Astrocyte (in vitro differentiated cells and primary cell): ENCODE results near the gene MARCHF6. TPM values are rescaled to one million over a fixed set of nuclear protein-coding genes. Genes with fewer than 3 reads are reported as not detected.

Source experiments
- DNase-seq: peaks from one replicate; pipeline ENCODE4 v3.0.0-alpha.2; 2010; ENCODE audit warnings: low read depth
- FAIRE-seq: peaks from 2 replicates; lab custom pipeline; 2011; peaks lifted over from hg19 to GRCh38; lab: Jason Lieb, UNC
- H2AFZ ChIP-seq: 2 replicates; pipeline ENCODE4 v1.6.0; 2012; ENCODE audit warnings: low read depth, low read length, inconsistent platforms
- H3K27ac ChIP-seq: 2 replicates; pipeline ENCODE4 v1.5.1; 2011; ENCODE audit warnings: low read depth, low read length, inconsistent platforms
- H3K27me3 ChIP-seq: 2 replicates; pipeline ENCODE4 v1.6.0; 2011; ENCODE audit warnings: low read length, inconsistent platforms; ENCODE audit not compliant: insufficient read depth
- H3K36me3 ChIP-seq: 2 replicates; pipeline ENCODE4 v1.5.1; 2011; ENCODE audit warnings: low read length, inconsistent platforms; ENCODE audit not compliant: insufficient read depth
- H3K4me1 ChIP-seq: 2 replicates; pipeline ENCODE4 v1.5.1; 2011; ENCODE audit warnings: low read length, inconsistent platforms; ENCODE audit not compliant: insufficient read depth
- H3K4me2 ChIP-seq: 2 replicates; pipeline ENCODE4 v1.6.0; 2012; ENCODE audit warnings: low read length, inconsistent platforms
- H3K4me3 ChIP-seq: 2 replicates; pipeline ENCODE4 v1.5.1; 2011; ENCODE audit warnings: low read depth, mild to moderate bottlenecking, low read length, inconsistent platforms; ENCODE audit not compliant: insufficient read depth
- H3K79me2 ChIP-seq: 2 replicates; pipeline ENCODE4 v1.6.0; 2012; ENCODE audit warnings: mild to moderate bottlenecking, low read length, inconsistent platforms; ENCODE audit not compliant: insufficient read depth
- H3K9ac ChIP-seq: 2 replicates; pipeline ENCODE4 v1.6.0; 2012; ENCODE audit warnings: mild to moderate bottlenecking, low read length, inconsistent platforms
- H3K9me3 ChIP-seq: 2 replicates; pipeline ENCODE4 v1.5.1; 2012; ENCODE audit warnings: low read depth, mild to moderate bottlenecking, low read length, inconsistent platforms; ENCODE audit not compliant: insufficient read depth
- H4K20me1 ChIP-seq: 2 replicates; pipeline ENCODE4 v1.6.0; 2012; ENCODE audit warnings: low read length, inconsistent platforms; ENCODE audit not compliant: insufficient read depth
- H3K27ac Mint-ChIP-seq: one replicate; pipeline ENCODE4 v1.8.0; 2021; ENCODE audit warnings: mild to moderate bottlenecking, mixed read lengths; ENCODE audit not compliant: unreplicated experiment
- H3K27me3 Mint-ChIP-seq: one replicate; pipeline ENCODE4 v1.8.0; 2021; ENCODE audit warnings: low read depth, mixed read lengths; ENCODE audit not compliant: unreplicated experiment
- H3K36me3 Mint-ChIP-seq: one replicate; pipeline ENCODE4 v1.8.0; 2021; ENCODE audit warnings: low read depth, mixed read lengths; ENCODE audit not compliant: unreplicated experiment
- H3K4me1 Mint-ChIP-seq: one replicate; pipeline ENCODE4 v1.8.0; 2021; ENCODE audit warnings: low read depth, mixed read lengths; ENCODE audit not compliant: unreplicated experiment
- H3K4me3 Mint-ChIP-seq: one replicate; pipeline ENCODE4 v1.8.0; 2021; ENCODE audit warnings: mild to moderate bottlenecking, moderate library complexity, mixed read lengths; ENCODE audit not compliant: unreplicated experiment
- H3K9me3 Mint-ChIP-seq: one replicate; pipeline ENCODE4 v1.8.0; 2021; ENCODE audit warnings: mild to moderate bottlenecking, mixed read lengths; ENCODE audit not compliant: unreplicated experiment
- EZH2 ChIP-seq: IDR thresholded peaks from 2 replicates; pipeline ENCODE4 v1.6.1; 2012; ENCODE audit warnings: mild to moderate bottlenecking, low read length, inconsistent platforms; ENCODE audit not compliant: insufficient read depth
- total RNA-seq: library from RNA; stranded (reverse); gene quantifications from 2 replicates; pipeline ENCODE4 v1.2.1, GENCODE V29; 2021
- TF ChIP-seq, protein P1 (sequence below): IDR thresholded peaks from 2 replicates; pipeline ENCODE4 v1.5.1; 2011; ENCODE audit warnings: low read depth, mild to moderate bottlenecking, inconsistent platforms, low read length, moderate library complexity; ENCODE audit not compliant: insufficient read depth

The MARCHF6 gene
- total RNA-seq, 1 donor from 2014 or later, result 139 TPM

DNA sequence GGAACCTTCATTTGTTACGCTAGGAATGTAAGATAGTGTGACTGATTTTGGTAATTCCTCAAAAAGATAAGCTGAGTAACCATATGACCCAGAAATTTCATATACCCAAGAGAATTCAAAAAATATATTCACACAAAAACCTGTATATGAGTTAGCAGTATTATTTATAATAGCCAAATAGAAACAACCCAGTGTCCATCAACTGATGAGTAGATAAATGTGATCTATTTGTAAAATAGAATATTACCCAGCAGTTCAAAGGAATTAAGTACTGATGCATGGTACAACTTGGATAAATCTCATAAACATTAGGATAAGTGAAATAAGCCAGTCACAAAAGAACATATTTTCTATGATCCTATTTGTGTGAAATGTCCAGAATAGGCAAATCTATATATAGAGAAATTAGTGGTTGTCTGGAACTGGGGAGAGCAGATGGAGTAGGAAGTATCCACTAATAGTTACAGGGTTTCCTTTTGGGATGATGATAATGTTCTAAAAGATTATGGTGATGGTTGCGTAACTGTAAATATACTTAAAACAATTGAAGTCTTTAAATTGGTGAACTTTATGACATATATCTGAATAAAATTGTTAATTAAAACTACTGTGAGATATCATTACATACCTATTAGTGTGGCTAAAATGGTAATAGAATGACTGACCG lies 10.2 kb downstream of the MARCHF6 start:
- Histone ChIP-seq H4K20me1 (peaks cover 88% of the 10 kb centered on the region), H3K9me3 (no peaks in the 10 kb centered on the region), H3K79me2 (peaks cover 100% of the 10 kb centered on the region), H3K36me3 (no peaks in the 10 kb centered on the region), H3K4me1 (peaks cover 9% of the 10 kb centered on the region), H3K4me3 (no peak overlapping the region), H2AFZ (no peak overlapping the region), H3K27ac (no peak overlapping the region), H3K9ac (no peak overlapping the region), H3K4me2 (no peak overlapping the region), H3K27me3 (no peaks in the 10 kb centered on the region)
- Mint-ChIP-seq H3K27ac (peak overlapping the region; percentile 6), H3K9me3 (no peaks in the 10 kb centered on the region), H3K4me3 (no peak overlapping the region), H3K27me3 (no peaks in the 10 kb centered on the region), H3K36me3 (peaks cover 2% of the 10 kb centered on the region), H3K4me1 (peaks cover 15% of the 10 kb centered on the region)
- no peak for FAIRE-seq
- TF ChIP-seq EZH2, result no peak
- TF ChIP-seq, protein P1, sequence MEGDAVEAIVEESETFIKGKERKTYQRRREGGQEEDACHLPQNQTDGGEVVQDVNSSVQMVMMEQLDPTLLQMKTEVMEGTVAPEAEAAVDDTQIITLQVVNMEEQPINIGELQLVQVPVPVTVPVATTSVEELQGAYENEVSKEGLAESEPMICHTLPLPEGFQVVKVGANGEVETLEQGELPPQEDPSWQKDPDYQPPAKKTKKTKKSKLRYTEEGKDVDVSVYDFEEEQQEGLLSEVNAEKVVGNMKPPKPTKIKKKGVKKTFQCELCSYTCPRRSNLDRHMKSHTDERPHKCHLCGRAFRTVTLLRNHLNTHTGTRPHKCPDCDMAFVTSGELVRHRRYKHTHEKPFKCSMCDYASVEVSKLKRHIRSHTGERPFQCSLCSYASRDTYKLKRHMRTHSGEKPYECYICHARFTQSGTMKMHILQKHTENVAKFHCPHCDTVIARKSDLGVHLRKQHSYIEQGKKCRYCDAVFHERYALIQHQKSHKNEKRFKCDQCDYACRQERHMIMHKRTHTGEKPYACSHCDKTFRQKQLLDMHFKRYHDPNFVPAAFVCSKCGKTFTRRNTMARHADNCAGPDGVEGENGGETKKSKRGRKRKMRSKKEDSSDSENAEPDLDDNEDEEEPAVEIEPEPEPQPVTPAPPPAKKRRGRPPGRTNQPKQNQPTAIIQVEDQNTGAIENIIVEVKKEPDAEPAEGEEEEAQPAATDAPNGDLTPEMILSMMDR, result no peak
- DNase-seq, result no peak

DNA sequence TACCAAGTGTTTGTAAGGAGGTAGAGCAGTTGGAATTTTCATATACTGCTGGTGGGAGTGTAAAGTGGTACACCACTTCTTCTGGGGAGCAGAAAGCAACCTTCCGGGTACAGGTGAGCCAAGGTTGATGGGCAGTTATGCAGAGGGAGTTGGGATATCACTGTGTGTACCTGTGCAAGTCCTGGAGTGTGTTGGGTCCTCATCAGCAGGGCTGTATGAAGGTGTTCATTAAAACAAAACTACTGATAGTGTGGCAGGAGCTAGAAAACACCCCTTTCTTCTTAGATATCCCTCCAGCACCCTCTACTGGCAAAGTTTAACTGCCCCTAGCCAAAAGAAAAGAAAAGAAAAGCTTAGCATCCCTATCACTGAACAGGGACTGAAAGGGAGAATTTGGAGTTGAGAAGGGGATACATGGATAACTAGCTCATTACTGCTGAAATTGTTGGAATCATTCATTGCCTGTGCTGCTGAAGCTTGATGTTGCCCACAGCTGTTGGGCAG lies 10.7 kb downstream of the MARCHF6 start:
- H3K4me3 Mint-ChIP-seq, result no peak overlapping the region
- Histone ChIP-seq H3K36me3 (no peaks in the 10 kb centered on the region), H3K9ac (no peak overlapping the region), H3K4me1 (peaks cover 9% of the 10 kb centered on the region), H3K4me2 (no peak overlapping the region), H3K79me2 (peaks cover 100% of the 10 kb centered on the region), H3K9me3 (no peaks in the 10 kb centered on the region), H3K27me3 (no peaks in the 10 kb centered on the region), H2AFZ (no peak overlapping the region), H4K20me1 (peaks cover 88% of the 10 kb centered on the region), H3K27ac (no peak overlapping the region), H3K4me3 (no peak overlapping the region)
- peak overlapping the region; percentile 6 for H3K27ac Mint-ChIP-seq
- peaks cover 2% of the 10 kb centered on the region for H3K36me3 Mint-ChIP-seq
- H3K27me3 Mint-ChIP-seq, result no peaks in the 10 kb centered on the region
- H3K4me1 Mint-ChIP-seq, result peaks cover 17% of the 10 kb centered on the region
- FAIRE-seq, result no peak
- no peak for DNase-seq
- H3K9me3 Mint-ChIP-seq, result no peaks in the 10 kb centered on the region
- TF ChIP-seq, protein P1, result no peak
- no peak for TF ChIP-seq EZH2

DNA sequence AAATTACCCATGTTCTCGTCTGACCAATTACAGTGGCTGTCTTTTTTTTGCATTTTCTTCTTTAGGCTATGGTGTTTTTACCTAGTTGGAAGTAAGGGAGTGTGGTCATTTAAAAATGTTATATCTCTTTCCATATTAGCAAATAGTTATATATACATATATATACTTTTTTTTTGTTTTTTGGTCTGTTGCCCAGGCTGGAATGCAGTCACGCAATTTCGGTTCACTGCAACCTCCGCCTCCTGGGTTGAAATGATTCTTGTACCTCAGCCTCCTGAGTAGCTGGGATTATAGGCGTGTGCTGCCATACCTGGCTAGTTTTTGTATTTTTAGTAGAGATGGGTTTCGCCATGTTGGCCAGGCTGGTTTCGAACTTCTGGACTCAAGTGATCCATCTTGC lies 12.3 kb downstream of the MARCHF6 start:
- Histone ChIP-seq H3K27me3 (no peaks in the 10 kb centered on the region), H3K4me3 (no peak overlapping the region), H3K36me3 (no peaks in the 10 kb centered on the region), H3K4me2 (no peak overlapping the region), H3K4me1 (peaks cover 9% of the 10 kb centered on the region), H3K9ac (no peak overlapping the region), H2AFZ (no peak overlapping the region), H3K9me3 (no peaks in the 10 kb centered on the region), H3K27ac (no peak overlapping the region), H3K79me2 (peaks cover 100% of the 10 kb centered on the region), H4K20me1 (peaks cover 88% of the 10 kb centered on the region)
- Mint-ChIP-seq H3K27ac (no peak overlapping the region), H3K4me1 (peaks cover 18% of the 10 kb centered on the region), H3K9me3 (no peaks in the 10 kb centered on the region), H3K4me3 (no peak overlapping the region), H3K27me3 (no peaks in the 10 kb centered on the region), H3K36me3 (peaks cover 2% of the 10 kb centered on the region)
- TF ChIP-seq, protein P1, result no peak
- no peak for TF ChIP-seq EZH2
- FAIRE-seq, result no peak
- DNase-seq, result no peak
